ENCODE measurements around the gene GCG.

Gene GCG

DNA sequence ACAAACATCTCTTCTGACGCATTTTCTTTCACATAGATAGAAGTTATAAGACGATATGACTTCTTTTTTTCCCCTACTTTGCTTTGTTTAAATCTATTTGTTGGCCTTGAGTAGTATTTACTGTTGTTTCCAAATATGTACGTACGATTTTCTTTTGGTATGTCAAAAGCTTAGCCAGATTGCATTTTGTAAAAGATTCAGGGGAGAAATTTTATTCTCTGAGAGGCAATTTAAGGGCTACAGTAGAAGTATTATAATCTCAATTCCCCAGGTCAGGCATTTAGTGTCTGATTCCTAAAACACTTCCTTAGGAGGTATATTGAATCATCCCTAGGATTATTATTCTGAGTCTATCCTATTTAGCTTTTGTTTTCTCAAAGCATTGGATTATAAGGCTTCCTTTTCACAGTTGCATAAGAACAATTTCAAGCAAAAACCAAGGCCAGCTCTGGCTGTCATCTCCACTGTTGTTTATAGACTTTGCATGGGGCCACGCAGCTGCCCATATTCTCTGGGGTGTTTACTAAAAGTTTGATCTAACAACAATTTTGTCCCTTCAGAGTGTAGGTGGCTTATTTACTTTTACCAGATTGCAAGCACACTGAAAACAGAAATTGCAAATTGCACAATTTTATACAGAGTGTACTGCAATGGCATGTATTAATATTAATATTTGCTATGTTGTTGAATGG is 33.6 kb upstream of the GCG start:
- H3K27ac ChIP-seq: no peak overlapping the region
- TF ChIP-seq, protein P1, sequence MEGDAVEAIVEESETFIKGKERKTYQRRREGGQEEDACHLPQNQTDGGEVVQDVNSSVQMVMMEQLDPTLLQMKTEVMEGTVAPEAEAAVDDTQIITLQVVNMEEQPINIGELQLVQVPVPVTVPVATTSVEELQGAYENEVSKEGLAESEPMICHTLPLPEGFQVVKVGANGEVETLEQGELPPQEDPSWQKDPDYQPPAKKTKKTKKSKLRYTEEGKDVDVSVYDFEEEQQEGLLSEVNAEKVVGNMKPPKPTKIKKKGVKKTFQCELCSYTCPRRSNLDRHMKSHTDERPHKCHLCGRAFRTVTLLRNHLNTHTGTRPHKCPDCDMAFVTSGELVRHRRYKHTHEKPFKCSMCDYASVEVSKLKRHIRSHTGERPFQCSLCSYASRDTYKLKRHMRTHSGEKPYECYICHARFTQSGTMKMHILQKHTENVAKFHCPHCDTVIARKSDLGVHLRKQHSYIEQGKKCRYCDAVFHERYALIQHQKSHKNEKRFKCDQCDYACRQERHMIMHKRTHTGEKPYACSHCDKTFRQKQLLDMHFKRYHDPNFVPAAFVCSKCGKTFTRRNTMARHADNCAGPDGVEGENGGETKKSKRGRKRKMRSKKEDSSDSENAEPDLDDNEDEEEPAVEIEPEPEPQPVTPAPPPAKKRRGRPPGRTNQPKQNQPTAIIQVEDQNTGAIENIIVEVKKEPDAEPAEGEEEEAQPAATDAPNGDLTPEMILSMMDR (IDR thresholded peaks at IDR 0.05): no peak
- TF ChIP-seq ZFX (IDR thresholded peaks at IDR 0.05; ENCODE audit: borderline replicate concordance): no peak

DNA sequence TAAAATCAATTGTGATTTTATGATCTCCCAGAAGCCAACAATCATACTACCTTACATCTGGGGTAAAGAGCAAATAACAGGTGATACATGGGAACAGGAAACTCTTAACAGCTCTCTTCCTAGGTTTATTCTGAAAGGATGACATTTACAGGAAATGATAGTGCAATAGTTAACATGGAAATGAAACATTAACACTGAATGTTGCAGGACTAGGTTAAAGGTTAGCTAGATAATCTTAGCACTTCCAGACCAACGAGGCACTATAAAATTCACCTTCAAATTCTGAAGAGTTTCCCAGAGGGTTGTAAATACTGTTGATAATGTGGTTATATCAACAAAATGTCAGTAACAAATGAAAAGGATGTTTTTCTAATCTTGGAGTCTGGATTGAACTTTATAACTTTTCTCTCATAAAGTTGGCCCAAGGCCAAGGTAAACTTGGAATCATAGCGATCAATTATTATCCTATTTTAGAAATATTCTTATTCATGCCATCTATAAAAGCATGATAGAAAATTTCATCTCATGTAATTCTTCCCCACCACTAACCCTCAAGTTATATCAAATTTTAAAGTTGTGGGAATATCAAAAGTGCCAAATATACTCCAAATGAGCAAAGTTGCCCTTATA is 32.9 kb upstream of the GCG start:
- no peak overlapping the region for H3K27ac ChIP-seq
- no peak for TF ChIP-seq ZFX (IDR thresholded peaks at IDR 0.05; ENCODE audit: borderline replicate concordance)
- TF ChIP-seq, protein P1 (IDR thresholded peaks at IDR 0.05): no peak

DNA sequence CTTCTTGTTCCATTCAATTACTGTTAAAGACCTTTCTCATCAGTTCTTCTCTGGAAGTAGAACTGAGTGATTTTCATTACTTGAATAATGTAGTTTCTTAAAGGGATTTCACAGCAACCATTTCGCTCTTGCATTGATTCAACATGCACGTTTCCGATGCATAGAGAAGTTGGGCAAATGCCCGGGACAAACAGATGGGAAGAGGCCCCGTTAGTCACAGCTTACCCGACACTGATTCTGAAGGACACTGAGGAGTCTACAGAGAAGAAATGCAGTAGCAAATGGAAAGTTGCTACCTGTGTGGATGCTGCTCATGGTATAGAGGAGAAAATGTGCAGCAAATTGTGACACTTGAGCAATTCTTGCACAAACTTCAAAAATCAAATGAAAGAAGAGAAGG is 32.3 kb upstream of the GCG start:
- no peak overlapping the region for H3K27ac ChIP-seq
- TF ChIP-seq ZFX (IDR thresholded peaks at IDR 0.05; ENCODE audit: borderline replicate concordance): no peak
- TF ChIP-seq, protein P1 (IDR thresholded peaks at IDR 0.05): no peak

DNA sequence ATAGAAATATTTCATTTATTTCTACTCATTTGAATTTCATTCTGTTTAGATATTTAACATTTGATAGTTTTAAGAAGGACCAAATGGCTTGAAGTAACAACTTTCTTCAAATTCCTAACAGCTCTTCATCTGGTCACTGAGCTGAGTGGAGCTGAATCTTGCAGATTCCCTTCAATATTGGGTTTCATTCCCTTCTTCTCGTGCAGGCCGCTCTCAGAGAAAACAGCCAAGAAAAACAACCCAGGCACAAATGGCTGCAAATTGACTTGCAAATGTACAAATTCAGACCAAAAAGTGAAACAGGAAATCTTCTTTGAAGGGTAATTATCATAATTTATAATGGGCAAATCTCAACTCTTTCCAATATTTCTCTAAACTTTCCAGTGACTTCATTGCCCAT is 30.3 kb upstream of the GCG start:
- TF ChIP-seq, protein P1 (IDR thresholded peaks at IDR 0.05): no peak
- TF ChIP-seq ZFX (IDR thresholded peaks at IDR 0.05; ENCODE audit: borderline replicate concordance): no peak
- no peak overlapping the region for H3K27ac ChIP-seq

DNA sequence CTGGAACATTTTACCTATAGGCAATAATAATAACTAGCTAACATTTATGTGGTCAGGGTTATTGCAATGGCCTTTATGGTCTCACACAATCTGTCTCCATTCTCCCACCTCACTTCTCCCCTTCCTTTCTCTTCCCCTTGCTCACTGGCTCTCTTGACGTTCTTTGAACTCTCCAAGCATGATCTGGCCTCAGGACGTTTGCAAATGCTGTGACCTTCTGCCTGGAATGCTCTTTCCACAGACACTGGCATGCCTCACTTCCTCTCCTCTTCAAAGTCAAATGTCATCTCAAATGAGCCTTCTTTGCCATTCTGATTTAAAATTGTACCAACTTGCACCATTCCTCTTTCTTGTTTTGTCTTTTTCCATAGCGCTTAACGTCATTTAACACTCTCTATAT is 25.3 kb upstream of the GCG start:
- TF ChIP-seq ZFX (IDR thresholded peaks at IDR 0.05; ENCODE audit: borderline replicate concordance): no peak
- TF ChIP-seq, protein P1 (IDR thresholded peaks at IDR 0.05): no peak
- no peak overlapping the region for H3K27ac ChIP-seq

DNA sequence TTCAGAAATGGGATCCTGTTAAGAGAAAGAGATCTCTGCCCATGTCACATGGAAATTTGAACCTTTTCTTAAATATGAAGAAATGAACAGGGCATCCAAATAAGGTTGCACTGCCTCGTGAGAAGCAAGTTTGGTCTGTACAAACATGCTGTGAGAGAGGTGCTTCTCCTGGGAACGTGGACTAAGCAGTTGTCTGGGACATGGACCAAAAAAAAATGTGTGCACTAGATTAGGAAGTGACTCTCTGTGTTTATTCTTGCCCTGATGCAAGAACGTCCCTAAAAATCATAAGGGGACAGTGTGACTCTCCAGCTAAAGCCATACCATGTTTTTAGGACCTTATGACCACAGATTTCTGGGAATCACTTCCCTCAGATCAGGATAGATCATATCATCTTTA is 23.7 kb upstream of the GCG start:
- TF ChIP-seq, protein P1 (IDR thresholded peaks at IDR 0.05): no peak
- no peak for TF ChIP-seq ZFX (IDR thresholded peaks at IDR 0.05; ENCODE audit: borderline replicate concordance)
- no peak overlapping the region for H3K27ac ChIP-seq

DNA sequence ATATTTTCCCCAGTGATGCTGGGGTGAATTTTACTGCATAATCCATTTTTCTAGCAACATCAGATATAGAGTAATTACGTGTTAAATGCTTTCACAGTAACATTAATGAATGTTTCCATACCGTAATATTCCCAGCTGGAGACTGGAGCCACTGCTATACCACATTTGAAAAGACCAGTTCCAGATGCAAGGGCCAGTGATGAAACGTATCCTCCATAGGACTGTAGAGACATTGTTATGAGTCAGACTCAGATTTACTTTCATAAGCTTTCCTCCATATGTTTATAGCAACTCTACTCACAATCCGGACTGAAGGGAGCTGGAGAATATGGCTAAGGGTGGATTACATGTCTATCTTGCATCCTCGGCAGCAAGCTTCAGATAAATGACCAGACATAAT is 22.7 kb upstream of the GCG start:
- TF ChIP-seq ZFX (IDR thresholded peaks at IDR 0.05; ENCODE audit: borderline replicate concordance): no peak
- TF ChIP-seq, protein P1 (IDR thresholded peaks at IDR 0.05): no peak

More for the DNA sequence above, 22.7 kb upstream of the GCG start:
- H3K27ac ChIP-seq: no peak overlapping the region
